ENCODE results near the gene UBTD2. TPM values are rescaled to one million over a fixed set of nuclear protein-coding genes. Genes with fewer than 3 reads are reported as not detected.

Gene UBTD2
- total RNA-seq, 1 donor, result 1.7 TPM

DNA sequence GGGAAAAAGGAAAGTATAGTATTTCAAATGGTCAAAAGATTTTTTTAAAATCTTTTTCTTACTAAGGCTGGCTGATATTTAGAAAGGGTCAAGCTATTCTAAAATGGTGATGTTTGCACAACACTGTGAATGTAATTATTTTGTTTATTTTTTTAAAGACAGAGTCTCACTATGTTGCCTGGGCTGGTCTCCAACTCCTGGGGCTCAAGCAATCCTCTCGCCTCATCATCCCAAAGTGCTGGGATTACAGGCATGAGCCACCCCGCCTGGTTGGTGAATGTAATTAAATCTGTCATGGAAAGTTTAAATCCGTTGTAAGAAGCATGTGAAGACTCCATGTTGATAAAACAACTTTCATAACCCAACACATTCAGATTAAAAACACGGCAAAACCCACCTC, 2.6 kb downstream of the UBTD2 start:
- Histone ChIP-seq H3K9me3 (ENCODE audit: low read depth, low read length) (no peaks in the 10 kb centered on the region), H3K4me3 (ENCODE audit: low read length) (no peak overlapping the region), H3K27me3 (ENCODE audit: insufficient read depth, low read length) (no peaks in the 10 kb centered on the region), H3K4me1 (ENCODE audit: insufficient read depth, low read length) (peaks cover 20% of the 10 kb centered on the region)

GRCh38 chr5:172280317-172280716, 3.2 kb downstream of the UBTD2 start:
- Histone ChIP-seq H3K9me3 (ENCODE audit: low read depth, low read length) (no peaks in the 10 kb centered on the region), H3K4me1 (ENCODE audit: insufficient read depth, low read length) (peaks cover 20% of the 10 kb centered on the region), H3K27me3 (ENCODE audit: insufficient read depth, low read length) (no peaks in the 10 kb centered on the region)

GRCh38 chr5:172278356-172278755, 5.2 kb downstream of the UBTD2 start:
- Histone ChIP-seq H3K4me3 (ENCODE audit: low read length) (no peak overlapping the region), H3K27me3 (ENCODE audit: insufficient read depth, low read length) (no peaks in the 10 kb centered on the region), H3K4me1 (ENCODE audit: insufficient read depth, low read length) (peaks cover 20% of the 10 kb centered on the region), H3K9me3 (ENCODE audit: low read depth, low read length) (no peaks in the 10 kb centered on the region)

More at GRCh38 chr5:172280317-172280716, 3.2 kb downstream of the UBTD2 start:
- H3K4me3 ChIP-seq (ENCODE audit: low read length), result no peak overlapping the region

DNA sequence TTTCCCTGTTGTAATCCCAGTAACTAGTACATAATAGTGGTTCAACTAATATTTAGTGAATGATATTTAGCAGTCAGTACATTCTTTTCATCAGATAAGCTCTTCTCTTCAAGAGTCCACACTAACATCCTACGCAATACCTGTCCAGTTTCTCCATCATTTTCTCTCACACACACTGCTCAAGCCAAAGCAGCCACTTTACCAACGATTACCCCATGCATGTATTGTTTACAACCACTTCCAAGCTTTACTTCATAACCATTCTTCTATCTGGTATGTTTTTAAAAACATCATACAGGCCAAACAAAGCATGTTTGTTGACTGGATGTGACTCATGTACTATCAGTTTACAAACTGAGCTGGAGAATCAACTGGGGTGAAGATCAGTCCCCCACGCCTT, 7.3 kb downstream of the UBTD2 start:
- peaks cover 8% of the 10 kb centered on the region for H3K4me1 ChIP-seq (ENCODE audit: insufficient read depth, low read length)
- H3K4me3 ChIP-seq (ENCODE audit: low read length), result no peak overlapping the region
- no peaks in the 10 kb centered on the region for H3K27me3 ChIP-seq (ENCODE audit: insufficient read depth, low read length)
- no peaks in the 10 kb centered on the region for H3K9me3 ChIP-seq (ENCODE audit: low read depth, low read length)

GRCh38 chr5:172274951-172275753, 8.4 kb downstream of the UBTD2 start:
- Histone ChIP-seq H3K4me1 (ENCODE audit: insufficient read depth, low read length) (peaks cover 8% of the 10 kb centered on the region), H3K27me3 (ENCODE audit: insufficient read depth, low read length) (no peaks in the 10 kb centered on the region), H3K9me3 (ENCODE audit: low read depth, low read length) (no peaks in the 10 kb centered on the region), H3K4me3 (ENCODE audit: low read length) (no peak overlapping the region)

DNA sequence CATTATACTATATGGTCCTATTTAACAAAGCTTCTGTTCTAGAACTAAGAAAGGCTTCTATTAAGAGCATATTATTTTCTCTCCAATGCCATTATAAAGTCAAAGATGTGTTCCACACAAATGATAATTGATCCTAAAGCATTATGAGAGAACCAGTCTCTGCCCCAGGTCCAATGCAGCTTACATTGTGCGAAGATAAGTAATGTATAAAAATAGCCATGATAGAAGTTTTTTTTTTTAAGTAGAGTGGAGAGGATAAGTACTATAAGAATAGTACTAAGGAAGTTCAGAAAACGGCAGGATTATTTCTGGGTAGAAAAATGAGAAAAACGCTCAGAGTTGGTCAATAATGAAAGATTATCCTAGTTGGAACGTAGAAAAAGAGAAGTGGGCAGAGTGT, 15.6 kb downstream of the UBTD2 start:
- H3K27me3 ChIP-seq (ENCODE audit: insufficient read depth, low read length), result no peaks in the 10 kb centered on the region

DNA sequence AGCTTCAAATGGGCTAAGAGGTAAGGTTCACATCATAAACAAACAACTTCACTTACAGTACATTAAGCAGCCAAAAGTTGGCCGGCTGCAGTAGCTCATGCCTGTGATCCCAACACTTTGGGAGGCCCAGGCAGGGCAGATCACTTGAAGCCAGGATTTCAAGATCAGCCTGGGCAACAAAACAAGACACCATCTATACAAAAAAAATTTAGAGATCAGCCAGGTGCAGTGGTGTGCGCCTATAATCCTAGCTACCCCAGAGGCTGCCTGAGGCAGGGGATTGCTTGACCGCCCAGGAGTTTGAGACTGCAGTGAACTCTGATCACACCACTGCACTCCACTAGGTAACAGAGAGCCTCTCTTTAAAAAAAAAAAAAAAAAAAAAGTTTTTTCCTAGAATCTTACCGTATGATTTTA, 16.9 kb downstream of the UBTD2 start:
- H3K4me1 ChIP-seq (ENCODE audit: insufficient read depth, low read length), result no peaks in the 10 kb centered on the region
- H3K27me3 ChIP-seq (ENCODE audit: insufficient read depth, low read length), result no peaks in the 10 kb centered on the region
- H3K4me3 ChIP-seq (ENCODE audit: low read length), result no peak overlapping the region
- no peaks in the 10 kb centered on the region for H3K9me3 ChIP-seq (ENCODE audit: low read depth, low read length)

More for the DNA sequence above, 15.6 kb downstream of the UBTD2 start:
- Histone ChIP-seq H3K4me1 (ENCODE audit: insufficient read depth, low read length) (no peaks in the 10 kb centered on the region), H3K4me3 (ENCODE audit: low read length) (no peak overlapping the region), H3K9me3 (ENCODE audit: low read depth, low read length) (no peaks in the 10 kb centered on the region)

DNA sequence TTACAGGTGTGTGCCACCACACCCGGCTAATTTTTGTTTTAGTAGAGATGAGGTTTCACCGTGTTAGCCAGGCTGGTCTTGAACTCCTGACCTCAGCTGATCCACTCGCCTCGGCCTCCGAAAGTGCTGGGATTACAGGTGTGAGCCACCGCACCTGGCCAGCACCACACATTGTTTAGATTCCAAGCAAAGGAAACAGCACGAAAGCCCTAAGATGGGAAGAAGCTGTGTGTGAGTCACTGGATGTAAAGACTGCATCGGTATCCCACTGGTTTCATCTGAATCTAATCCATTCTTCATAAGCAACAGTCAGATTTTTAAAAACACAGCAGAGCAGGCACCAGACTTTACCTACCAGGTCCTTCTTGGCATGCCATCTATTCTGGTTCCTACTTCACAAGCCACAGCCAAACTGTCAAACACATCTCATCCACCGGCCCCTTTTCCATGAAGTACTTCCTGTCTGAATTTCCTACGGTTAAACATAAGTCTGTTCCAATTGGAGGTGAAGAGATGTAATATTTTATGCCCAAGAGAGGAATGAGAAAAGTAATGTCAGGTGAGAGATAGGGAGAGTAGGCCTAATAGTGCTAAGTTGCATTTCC, 17.4 kb downstream of the UBTD2 start:
- Histone ChIP-seq H3K4me1 (ENCODE audit: insufficient read depth, low read length) (no peaks in the 10 kb centered on the region), H3K27me3 (ENCODE audit: insufficient read depth, low read length) (no peaks in the 10 kb centered on the region), H3K9me3 (ENCODE audit: low read depth, low read length) (no peaks in the 10 kb centered on the region)

GRCh38 chr5:172264815-172265395, 18.7 kb downstream of the UBTD2 start:
- no peaks in the 10 kb centered on the region for H3K4me1 ChIP-seq (ENCODE audit: insufficient read depth, low read length)
- H3K4me3 ChIP-seq (ENCODE audit: low read length), result no peak overlapping the region
- no peaks in the 10 kb centered on the region for H3K9me3 ChIP-seq (ENCODE audit: low read depth, low read length)
- no peaks in the 10 kb centered on the region for H3K27me3 ChIP-seq (ENCODE audit: insufficient read depth, low read length)

More for the DNA sequence above, 17.4 kb downstream of the UBTD2 start:
- no peak overlapping the region for H3K4me3 ChIP-seq (ENCODE audit: low read length)

DNA sequence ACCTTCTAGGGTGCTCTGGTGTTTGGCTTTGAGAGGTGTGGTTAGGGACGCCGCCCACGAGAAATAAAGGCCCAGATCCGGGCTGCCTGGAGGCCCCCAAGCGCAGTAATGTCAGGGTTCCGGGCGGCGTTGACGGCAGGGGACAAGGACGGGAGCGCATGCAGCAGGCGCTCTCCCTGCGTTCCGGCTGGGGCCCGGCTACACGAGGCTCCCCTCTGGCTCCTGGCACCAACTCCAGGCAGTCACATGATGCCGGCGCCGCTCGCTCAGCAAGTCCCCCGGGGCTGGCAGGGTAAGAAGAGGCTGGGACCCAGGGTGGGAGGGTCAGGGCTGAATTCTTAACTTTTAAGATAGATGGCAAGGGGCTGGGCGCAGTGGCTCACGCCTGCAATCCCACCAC, 28.1 kb downstream of the UBTD2 start:
- Histone ChIP-seq H3K4me3 (ENCODE audit: low read length) (no peak overlapping the region), H3K9me3 (ENCODE audit: low read depth, low read length) (peaks cover 16% of the 10 kb centered on the region), H3K27me3 (ENCODE audit: insufficient read depth, low read length) (no peaks in the 10 kb centered on the region), H3K4me1 (ENCODE audit: insufficient read depth, low read length) (no peaks in the 10 kb centered on the region)

DNA sequence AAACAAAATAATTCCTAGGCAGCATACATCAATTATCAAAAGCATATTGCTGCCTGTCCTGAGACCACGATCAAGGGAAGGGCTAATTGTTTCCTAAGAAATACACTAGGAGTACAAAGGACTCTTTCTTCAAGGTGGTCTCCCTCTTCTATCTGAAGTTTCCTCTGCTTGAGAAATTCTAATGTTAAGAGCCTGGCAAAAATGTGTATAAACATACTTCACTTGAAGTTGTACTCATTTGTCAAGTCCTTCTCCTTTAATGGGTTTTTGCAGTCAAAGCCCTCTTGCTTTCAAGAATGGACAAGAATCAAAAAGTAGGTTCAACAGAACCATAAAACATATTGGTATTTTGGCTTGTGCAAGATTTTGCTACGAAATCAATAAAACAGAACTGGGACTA, 31.1 kb downstream of the UBTD2 start:
- no peaks in the 10 kb centered on the region for H3K4me1 ChIP-seq (ENCODE audit: insufficient read depth, low read length)
- no peaks in the 10 kb centered on the region for H3K27me3 ChIP-seq (ENCODE audit: insufficient read depth, low read length)
- no peak overlapping the region for H3K4me3 ChIP-seq (ENCODE audit: low read length)
- peaks cover 12% of the 10 kb centered on the region for H3K9me3 ChIP-seq (ENCODE audit: low read depth, low read length)

DNA sequence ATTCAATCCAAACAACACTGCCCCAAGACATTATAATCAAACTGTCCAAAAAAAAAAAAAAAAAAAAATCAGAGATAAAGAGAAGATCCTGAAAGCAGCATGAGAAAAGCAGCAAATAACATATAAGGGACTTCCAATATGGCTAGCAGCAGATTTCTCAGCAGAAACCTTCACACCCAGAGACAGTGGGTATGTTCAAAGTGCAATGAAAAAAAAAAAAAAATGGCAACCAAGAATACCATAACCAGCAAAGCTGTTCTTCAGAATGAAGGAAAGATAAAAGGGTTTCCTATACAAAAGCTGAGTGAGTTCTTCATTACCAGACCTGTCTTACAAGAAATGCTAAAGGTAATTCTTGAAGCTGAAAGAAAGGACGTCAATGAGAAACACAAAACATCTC, 32.1 kb downstream of the UBTD2 start:
- Histone ChIP-seq H3K4me3 (ENCODE audit: low read length) (no peak overlapping the region), H3K27me3 (ENCODE audit: insufficient read depth, low read length) (no peaks in the 10 kb centered on the region), H3K9me3 (ENCODE audit: low read depth, low read length) (peaks cover 12% of the 10 kb centered on the region), H3K4me1 (ENCODE audit: insufficient read depth, low read length) (no peaks in the 10 kb centered on the region)

DNA sequence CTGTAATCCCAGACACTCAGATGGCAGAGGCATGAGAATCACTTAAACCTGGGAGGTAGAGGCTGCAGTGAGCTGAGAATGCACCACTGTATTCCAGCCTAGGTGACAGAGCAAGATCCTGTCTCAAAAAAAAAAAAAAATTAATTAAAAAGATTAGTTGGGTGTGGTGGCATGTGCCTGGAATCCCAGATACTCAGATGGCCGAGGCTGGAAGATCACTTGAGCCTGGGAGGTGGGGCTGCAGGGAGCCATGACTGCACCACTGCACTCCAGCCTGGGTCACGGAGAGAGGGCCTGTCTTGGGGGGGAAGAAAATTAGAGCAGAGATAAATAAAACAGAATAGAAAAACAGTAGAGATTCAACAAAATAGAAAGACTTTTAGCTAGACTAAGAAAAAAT, 34.9 kb downstream of the UBTD2 start:
- Histone ChIP-seq H3K27me3 (ENCODE audit: insufficient read depth, low read length) (no peaks in the 10 kb centered on the region), H3K9me3 (ENCODE audit: low read depth, low read length) (peaks cover 12% of the 10 kb centered on the region), H3K4me1 (ENCODE audit: insufficient read depth, low read length) (no peaks in the 10 kb centered on the region), H3K4me3 (ENCODE audit: low read length) (no peak overlapping the region)

DNA sequence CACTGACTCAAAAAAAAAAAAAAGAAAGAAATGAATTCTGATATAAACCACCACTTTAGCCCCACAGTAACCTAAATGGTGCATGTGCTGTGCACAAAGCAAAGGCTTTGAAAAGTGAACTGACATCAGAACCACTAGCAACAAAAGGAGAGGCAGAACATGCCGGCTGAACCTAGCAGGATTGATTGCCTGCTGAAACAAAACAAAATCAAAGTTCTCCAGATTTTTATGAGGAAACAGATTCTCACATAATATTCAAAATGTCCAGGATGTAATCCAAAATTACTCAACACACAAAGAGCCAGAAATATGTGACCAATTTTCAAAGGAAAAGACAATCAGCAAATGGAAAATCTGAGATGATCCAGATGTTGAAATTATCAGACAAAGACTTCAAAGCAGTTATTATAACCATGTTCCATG, 37.9 kb downstream of the UBTD2 start:
- Histone ChIP-seq H3K9me3 (ENCODE audit: low read depth, low read length) (no peaks in the 10 kb centered on the region), H3K4me1 (ENCODE audit: insufficient read depth, low read length) (no peaks in the 10 kb centered on the region), H3K27me3 (ENCODE audit: insufficient read depth, low read length) (no peaks in the 10 kb centered on the region), H3K4me3 (ENCODE audit: low read length) (no peak overlapping the region)

DNA sequence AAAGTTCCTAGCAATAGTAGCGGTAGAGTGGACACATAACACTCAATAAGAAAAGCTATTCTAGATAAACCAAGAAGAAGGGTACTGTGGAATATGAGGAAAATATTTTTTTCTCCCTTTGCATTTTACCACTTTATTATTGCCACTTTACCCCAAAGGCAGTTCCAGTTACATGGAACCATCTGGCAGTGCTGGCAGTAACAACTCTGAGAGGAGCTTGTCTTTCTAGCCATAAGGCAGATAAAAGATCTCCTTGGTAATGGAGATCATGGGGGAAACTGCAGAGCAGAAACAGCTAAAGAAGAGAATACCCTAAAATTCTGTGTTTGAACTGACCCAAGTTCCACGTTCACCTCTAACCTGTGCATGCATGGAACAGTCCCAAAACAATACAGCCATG, 38.5 kb downstream of the UBTD2 start:
- Histone ChIP-seq H3K9me3 (ENCODE audit: low read depth, low read length) (no peaks in the 10 kb centered on the region), H3K27me3 (ENCODE audit: insufficient read depth, low read length) (no peaks in the 10 kb centered on the region), H3K4me3 (ENCODE audit: low read length) (no peak overlapping the region), H3K4me1 (ENCODE audit: insufficient read depth, low read length) (no peaks in the 10 kb centered on the region)
